Cerebellar cortex (tissue), 1 donor: Measurements from ENCODE around the gene PDE1A.

Experiments
- DNase-seq: peaks from one replicate; pipeline ENCODE4 v3.0.0-alpha.2; 2015; ENCODE audit warnings: low spot score

The PDE1A gene

GRCh38 chr2:182197529-182197928 is 229.3 kb downstream of the PDE1A start:
- no peak for DNase-seq

GRCh38 chr2:182193291-182193690 is 233.5 kb downstream of the PDE1A start:
- no peak for DNase-seq

- no peak for DNase-seq
Measured at GRCh38 chr2:182191061-182191460, 235.8 kb downstream of the PDE1A start.

- DNase-seq = peak; percentile 38
Measured at GRCh38 chr2:182187130-182187529, 239.7 kb downstream of the PDE1A start.

GRCh38 chr2:182186132-182186735 is 240.6 kb downstream of the PDE1A start:
- peak; percentile 80 for DNase-seq

GRCh38 chr2:182182436-182182835 is 244.4 kb downstream of the PDE1A start:
- DNase-seq = no peak

- DNase-seq = no peak
Measured at GRCh38 chr2:182181381-182181780, 245.5 kb downstream of the PDE1A start.

GRCh38 chr2:182179176-182179575 is 247.7 kb downstream of the PDE1A start:
- DNase-seq = no peak

- DNase-seq = no peak
Measured at GRCh38 chr2:182173944-182174622, 252.8 kb downstream of the PDE1A start.

- no peak for DNase-seq
Measured at GRCh38 chr2:182170341-182170740, 256.5 kb downstream of the PDE1A start.

- DNase-seq = no peak
Measured at GRCh38 chr2:182167882-182168281, 259.0 kb downstream of the PDE1A start.

- no peak for DNase-seq
Measured at GRCh38 chr2:182166841-182167240, 260.0 kb downstream of the PDE1A start.

GRCh38 chr2:182166406-182166805 is 260.4 kb downstream of the PDE1A start:
- no peak for DNase-seq

GRCh38 chr2:182165202-182165601 is 261.6 kb downstream of the PDE1A start:
- DNase-seq = no peak

- peak; percentile 76 for DNase-seq
Measured at GRCh38 chr2:182164686-182165085, 262.1 kb downstream of the PDE1A start.

- DNase-seq = no peak
Measured at GRCh38 chr2:182163878-182164277, 263.0 kb downstream of the PDE1A start.

GRCh38 chr2:182148344-182148743 is 278.5 kb downstream of the PDE1A start:
- DNase-seq = peak; percentile 50

GRCh38 chr2:182144776-182145165 is 282.1 kb downstream of the PDE1A start:
- no peak for DNase-seq

- DNase-seq = no peak
Measured at GRCh38 chr2:182144041-182144775, 282.6 kb downstream of the PDE1A start.

GRCh38 chr2:182142062-182142461 is 284.8 kb downstream of the PDE1A start:
- DNase-seq = no peak

- DNase-seq = peak; percentile 9
Measured at GRCh38 chr2:182134201-182134600, 292.6 kb downstream of the PDE1A start.

- DNase-seq = no peak
Measured at GRCh38 chr2:182133195-182133891, 293.5 kb downstream of the PDE1A start.

GRCh38 chr2:182132605-182133004 is 294.2 kb downstream of the PDE1A start:
- no peak for DNase-seq
